Measurements from ENCODE around the gene PRX.
"Not testable (repeated sequence)": the region's sequence is repeated elsewhere in the genome, so short reads cannot be mapped to it uniquely, and the experiment has no call there.

Gene PRX

GRCh38 chr19:40416918-40417642, 3.9 kb upstream of the PRX start:
- DNase-seq (ENCODE audit: low spot score): no peak

- no peak for DNase-seq (ENCODE audit: low spot score)
Measured at GRCh38 chr19:40415768-40416167, 2.6 kb upstream of the PRX start.

- DNase-seq (ENCODE audit: low spot score): no peak
Measured at GRCh38 chr19:40414542-40415535, 1.7 kb upstream of the PRX start.

- DNase-seq (ENCODE audit: low spot score): no peak
Measured at GRCh38 chr19:40412866-40413265, 312 bp downstream of the PRX start.

GRCh38 chr19:40411958-40412499, 1.1 kb downstream of the PRX start:
- no peak for DNase-seq (ENCODE audit: low spot score)

- no peak for DNase-seq (ENCODE audit: low spot score)
Measured at GRCh38 chr19:40411125-40411842, 1.9 kb downstream of the PRX start.

- DNase-seq (ENCODE audit: low spot score): no peak
Measured at GRCh38 chr19:40410030-40410389, 3.2 kb downstream of the PRX start.

- not testable (repeated sequence) for DNase-seq (ENCODE audit: low spot score)
Measured at GRCh38 chr19:40408598-40408925, 4.6 kb downstream of the PRX start.

GRCh38 chr19:40407714-40408597, 5.2 kb downstream of the PRX start:
- DNase-seq (ENCODE audit: low spot score): no peak

- DNase-seq (ENCODE audit: low spot score): peak; percentile 85
Measured at GRCh38 chr19:40403262-40403984, 9.8 kb downstream of the PRX start.

- DNase-seq (ENCODE audit: low spot score): no peak
Measured at GRCh38 chr19:40400559-40400958, 12.6 kb downstream of the PRX start.

- DNase-seq (ENCODE audit: low spot score): no peak
Measured at GRCh38 chr19:40398417-40399131, 14.6 kb downstream of the PRX start.

- DNase-seq (ENCODE audit: low spot score): no peak
Measured at GRCh38 chr19:40397568-40397906, 15.6 kb downstream of the PRX start.

GRCh38 chr19:40396886-40397567, 16.2 kb downstream of the PRX start:
- DNase-seq (ENCODE audit: low spot score): no peak

- DNase-seq (ENCODE audit: low spot score): no peak
Measured at GRCh38 chr19:40395956-40396355, 17.2 kb downstream of the PRX start.

GRCh38 chr19:40394816-40395210, 18.4 kb downstream of the PRX start:
- DNase-seq (ENCODE audit: low spot score): peak; percentile 44

- DNase-seq (ENCODE audit: low spot score): no peak
Measured at GRCh38 chr19:40393894-40394815, 19.0 kb downstream of the PRX start.

GRCh38 chr19:40392894-40393517, 20.2 kb downstream of the PRX start:
- no peak for DNase-seq (ENCODE audit: low spot score)
